HepG2 (cell line): ENCODE results near the gene TNIP1. TPM values are rescaled to one million over a fixed set of nuclear protein-coding genes. Genes with fewer than 3 reads are reported as not detected.

Experiments
- BCL3 ChIP-seq: sonication (generic); formaldehyde crosslinking; IDR thresholded peaks from 2 replicates; pipeline ENCODE4 v1.5.1; 2020; ENCODE audit warnings: mild to moderate bottlenecking, missing genetic modification reagents, moderate library complexity
- BHLHE40 ChIP-seq: IDR thresholded peaks from 2 replicates; pipeline ENCODE4 v1.6.1; 2011; ENCODE audit warnings: low read length, improper control_type of control experiment
- CENPT ChIP-seq: sonication (generic); formaldehyde crosslinking; IDR thresholded peaks from 2 replicates; pipeline ENCODE4 v1.8.0; 2022; ENCODE audit warnings: low read depth, mild to moderate bottlenecking, moderate library complexity, missing genetic modification reagents
- CREB3 ChIP-seq: sonication (generic); formaldehyde crosslinking; IDR thresholded peaks from 2 replicates; pipeline ENCODE4 v1.5.0; 2020; ENCODE audit warnings: missing genetic modification reagents
- E2F1 ChIP-seq: sonication (generic); formaldehyde crosslinking; IDR thresholded peaks from 2 replicates; pipeline ENCODE4 v1.5.0; 2020; ENCODE audit warnings: missing genetic modification reagents
- ELF3 ChIP-seq: IDR thresholded peaks from 2 replicates; pipeline ENCODE4 v1.6.1; 2016; ENCODE audit warnings: missing genetic modification reagents, missing compliant biosample characterization
- GATAD2A ChIP-seq: IDR thresholded peaks from 2 replicates; pipeline ENCODE4 v1.6.1; 2016
- HNF1B ChIP-seq: sonication (generic); formaldehyde crosslinking; IDR thresholded peaks from 2 replicates; pipeline ENCODE4 v1.5.1; 2020; ENCODE audit warnings: mild to moderate bottlenecking, moderate library complexity, missing genetic modification reagents
- JUND ChIP-seq: sonication (generic); formaldehyde crosslinking; IDR thresholded peaks from 2 replicates; pipeline ENCODE4 v1.8.0; 2022; ENCODE audit warnings: mild to moderate bottlenecking, missing genetic modification reagents
- NR2F6 ChIP-seq, 2 experiments: IDR thresholded peaks; 2 replicates each; pipeline ENCODE4 v1.6.1; 2016; ENCODE audit warnings: antibody characterized with exemption in 1 of 2, mild to moderate bottlenecking in 1 of 2
- NRL ChIP-seq: sonication (generic); formaldehyde crosslinking; IDR thresholded peaks from 2 replicates; pipeline ENCODE4 v1.5.0; 2020; ENCODE audit warnings: missing genetic modification reagents, mild to moderate bottlenecking, moderate library complexity, borderline replicate concordance
- POLR2G ChIP-seq: fragments of 200-400 bp; formaldehyde crosslinking; IDR thresholded peaks from 2 replicates; pipeline ENCODE4 v1.6.1; 2018; ENCODE audit warnings: mild to moderate bottlenecking, low read depth, low read length, moderate library complexity
- SOX6 ChIP-seq, 2 experiments: fragments of 450-650 bp in 1 of 2; sonication (generic) in 1 of 2; formaldehyde crosslinking in 1 of 2; IDR thresholded peaks; 2 replicates each; pipeline versions ENCODE4 v1.4.0 to v1.6.1; 2017 to 2020; ENCODE audit warnings: antibody characterized with exemption in 1 of 2, mild to moderate bottlenecking in 1 of 2, missing genetic modification reagents in 1 of 2
- ZBTB14 ChIP-seq: sonication (generic); formaldehyde crosslinking; IDR thresholded peaks from 2 replicates; pipeline ENCODE4 v1.4.0; 2020; ENCODE audit warnings: missing genetic modification reagents
- ZFP91 ChIP-seq: sonication (generic); formaldehyde crosslinking; IDR thresholded peaks from 2 replicates; pipeline ENCODE4 v1.9.0; 2022; ENCODE audit warnings: missing genetic modification reagents, mild to moderate bottlenecking, borderline replicate concordance
- ZNF12 ChIP-seq: sonication (generic); formaldehyde crosslinking; IDR thresholded peaks from 2 replicates; pipeline ENCODE4 v1.5.0; 2020; ENCODE audit warnings: missing genetic modification reagents
- ZNF354B ChIP-seq: sonication (generic); formaldehyde crosslinking; IDR thresholded peaks from 2 replicates; pipeline ENCODE4 v1.8.0; 2022; ENCODE audit warnings: mild to moderate bottlenecking, missing genetic modification reagents
- ZNF382 ChIP-seq: sonication (generic); formaldehyde crosslinking; IDR thresholded peaks from 2 replicates; pipeline ENCODE4 v1.5.0; 2020; ENCODE audit warnings: missing genetic modification reagents, mild to moderate bottlenecking, borderline replicate concordance
- ZNF446 ChIP-seq: sonication (generic); formaldehyde crosslinking; IDR thresholded peaks from 2 replicates; pipeline ENCODE4 v1.5.0; 2020; ENCODE audit warnings: mild to moderate bottlenecking, missing genetic modification reagents
- ZNF468 ChIP-seq: sonication (generic); formaldehyde crosslinking; IDR thresholded peaks from 2 replicates; pipeline ENCODE4 v1.8.0; 2022; ENCODE audit warnings: mild to moderate bottlenecking, moderate library complexity, missing genetic modification reagents
- ZNF550 ChIP-seq: sonication (generic); formaldehyde crosslinking; IDR thresholded peaks from 2 replicates; pipeline ENCODE4 v1.4.0; 2020; ENCODE audit warnings: mild to moderate bottlenecking, missing genetic modification reagents, borderline replicate concordance
- ZSCAN30 ChIP-seq: sonication (generic); formaldehyde crosslinking; IDR thresholded peaks from 2 replicates; pipeline ENCODE4 v1.5.0; 2020; ENCODE audit warnings: mild to moderate bottlenecking, missing genetic modification reagents
- polyA plus RNA-seq, 8 experiments: library from polyadenylated mRNA; depleted of rRNA in 3 of 8; stranded (reverse) in 7 of 8; unstranded in 1 of 8; fragments of >200 nt; fragmentation: Illumina TruSeq in 4 of 8; extraction: Trizol in 4 of 8; gene quantifications; 2 replicates each; pipeline versions ENCODE4 v1.2.1 to v1.2.3, GENCODE V29; 2011 to 2016; ENCODE audit warnings: low read depth in 4 of 8, missing spikeins in 1 of 8, mixed read lengths in 1 of 8; ENCODE audit not compliant: insufficient read depth in 1 of 8
- total RNA-seq, 5 experiments: library from RNA; depleted of rRNA; stranded (reverse); fragments of >200 nt; fragmentation: Illumina TruSeq; extraction: Trizol; gene quantifications; 2 replicates each; pipeline ENCODE4 v1.2.3, GENCODE V29; 2016; ENCODE audit warnings: low read depth in 1 of 5

TNIP1 gene
- total and polyA plus RNA-seq, 2 of the 13 experiments (the other 11 are each of a cell fraction or from before 2014, with no cell fraction given), result 26.2 to 45.9 TPM

- TF ChIP-seq ZNF468 (CRISPR knock-in tag), result no peak
- 0 out of 2 replicates have a peak, but pooled peaks have one; percentile 36 for TF ChIP-seq ELF3
- TF ChIP-seq ZSCAN30 (CRISPR knock-in tag), result no peak
- TF ChIP-seq SOX6 (IDR thresholded peaks at IDR 0.05), result no peak
- TF ChIP-seq SOX6 (CRISPR knock-in tag; IDR thresholded peaks at IDR 0.05), result 0 out of 2 replicates have a peak, but pooled peaks have one; percentile 16
- TF ChIP-seq ZNF382, result no peak
- TF ChIP-seq CREB3 (CRISPR knock-in tag), result no peak
- TF ChIP-seq NR2F6 (IDR thresholded peaks at IDR 0.05), result peak; percentile 97
- peak; percentile 98 for TF ChIP-seq NR2F6 (CRISPR knock-in tag; IDR thresholded peaks at IDR 0.05)
- no peak for TF ChIP-seq ZNF354B
- no peak for TF ChIP-seq JUND
- TF ChIP-seq ZNF550, result no peak
- TF ChIP-seq ZNF12 (CRISPR knock-in tag), result no peak
- no peak for TF ChIP-seq BCL3 (CRISPR knock-in tag)
- no peak for TF ChIP-seq GATAD2A (CRISPR knock-in tag)
- TF ChIP-seq CENPT (CRISPR knock-in tag), result no peak
- TF ChIP-seq ZFP91 (CRISPR knock-in tag), result no peak
- no peak for TF ChIP-seq POLR2G
- TF ChIP-seq ZNF446 (CRISPR knock-in tag), result no peak
- TF ChIP-seq HNF1B (CRISPR knock-in tag), result peak; percentile 41; the same call in 1 of the 2 replicates
- no peak for TF ChIP-seq E2F1 (CRISPR knock-in tag)
- 0 out of 2 replicates have a peak, but pooled peaks have one; percentile 22 for TF ChIP-seq NRL (CRISPR knock-in tag)
- no peak for TF ChIP-seq BHLHE40
- no peak for TF ChIP-seq ZBTB14 (CRISPR knock-in tag)
These were observed 45.4 kb upstream of the TNIP1 start (continued) for GRCh38 chr5:151126199-151126645.
